Osteocyte (in vitro differentiated cells): Measurements from ENCODE around the gene GLIS1. TPM values are rescaled to one million over a fixed set of nuclear protein-coding genes. Genes with fewer than 3 reads are reported as not detected.

ENCODE experiments used
- DNase-seq: peaks from one replicate; pipeline ENCODE4 v3.0.0; 2021; ENCODE audit warnings: mixed read lengths; ENCODE audit not compliant: unreplicated experiment; ENCODE audit errors: extremely low spot score
- H3K27ac Mint-ChIP-seq: one replicate; pipeline ENCODE4 v1.8.0; 2021; ENCODE audit warnings: mild to moderate bottlenecking, mixed read lengths; ENCODE audit not compliant: unreplicated experiment
- H3K27me3 Mint-ChIP-seq: one replicate; pipeline ENCODE4 v1.8.0; 2021; ENCODE audit warnings: mixed read lengths; ENCODE audit not compliant: unreplicated experiment
- H3K36me3 Mint-ChIP-seq: one replicate; pipeline ENCODE4 v1.8.0; 2021; ENCODE audit warnings: mixed read lengths; ENCODE audit not compliant: unreplicated experiment
- H3K4me1 Mint-ChIP-seq: one replicate; pipeline ENCODE4 v1.8.0; 2021; ENCODE audit warnings: mixed read lengths; ENCODE audit not compliant: unreplicated experiment
- H3K4me3 Mint-ChIP-seq: one replicate; pipeline ENCODE4 v1.8.0; 2021; ENCODE audit warnings: mild to moderate bottlenecking, moderate library complexity, mixed read lengths; ENCODE audit not compliant: unreplicated experiment
- H3K9me3 Mint-ChIP-seq: one replicate; pipeline ENCODE4 v1.8.0; 2021; ENCODE audit warnings: mixed read lengths; ENCODE audit not compliant: unreplicated experiment
- CTCF ChIP-seq: fragments of 200-600 bp; sonication (generic); IDR thresholded peaks from 2 replicates; pipeline ENCODE4 v1.5.0; 2021; ENCODE audit warnings: antibody characterized with exemption, mild to moderate bottlenecking, moderate library complexity
- total RNA-seq: library from RNA; stranded (reverse); gene quantifications from 2 replicates; pipeline ENCODE4 v1.2.1, GENCODE V29; 2021

Gene GLIS1
- total RNA-seq, 1 donor from 2014 or later, result 38.3 TPM

GRCh38 chr1:53559854-53560580 is 178.9 kb downstream of the GLIS1 start:
- Mint-ChIP-seq H3K36me3 (peaks cover 7% of the 10 kb centered on the region), H3K27me3 (no peaks in the 10 kb centered on the region), H3K4me3 (no peak overlapping the region), H3K9me3 (no peaks in the 10 kb centered on the region), H3K4me1 (peaks cover 20% of the 10 kb centered on the region), H3K27ac (peak overlapping the region; percentile 42)
- TF ChIP-seq CTCF, result no peak
- no peak for DNase-seq

GRCh38 chr1:53559391-53559815 is 179.6 kb downstream of the GLIS1 start:
- peaks cover 7% of the 10 kb centered on the region for H3K36me3 Mint-ChIP-seq
- H3K9me3 Mint-ChIP-seq, result no peaks in the 10 kb centered on the region
- DNase-seq, result no peak
- no peak overlapping the region for H3K27ac Mint-ChIP-seq
- no peak overlapping the region for H3K4me3 Mint-ChIP-seq
- TF ChIP-seq CTCF, result no peak
- peaks cover 20% of the 10 kb centered on the region for H3K4me1 Mint-ChIP-seq
- no peaks in the 10 kb centered on the region for H3K27me3 Mint-ChIP-seq

- no peak overlapping the region for H3K27ac Mint-ChIP-seq
- peaks cover 20% of the 10 kb centered on the region for H3K4me1 Mint-ChIP-seq
- H3K4me3 Mint-ChIP-seq, result no peak overlapping the region
- TF ChIP-seq CTCF, result no peak
- H3K36me3 Mint-ChIP-seq, result peaks cover 7% of the 10 kb centered on the region
- no peaks in the 10 kb centered on the region for H3K9me3 Mint-ChIP-seq
- no peak for DNase-seq
- no peaks in the 10 kb centered on the region for H3K27me3 Mint-ChIP-seq
Measured at GRCh38 chr1:53558739-53559315, 180.1 kb downstream of the GLIS1 start.

GRCh38 chr1:53557830-53558738 is 180.9 kb downstream of the GLIS1 start:
- DNase-seq, result no peak
- peaks cover 13% of the 10 kb centered on the region for H3K36me3 Mint-ChIP-seq
- H3K9me3 Mint-ChIP-seq, result no peaks in the 10 kb centered on the region
- TF ChIP-seq CTCF, result no peak
- no peak overlapping the region for H3K27ac Mint-ChIP-seq
- H3K27me3 Mint-ChIP-seq, result no peaks in the 10 kb centered on the region
- H3K4me1 Mint-ChIP-seq, result peaks cover 26% of the 10 kb centered on the region
- no peak overlapping the region for H3K4me3 Mint-ChIP-seq

GRCh38 chr1:53557369-53557768 is 181.6 kb downstream of the GLIS1 start:
- Mint-ChIP-seq H3K4me1 (peaks cover 31% of the 10 kb centered on the region), H3K27me3 (no peaks in the 10 kb centered on the region), H3K9me3 (no peaks in the 10 kb centered on the region), H3K27ac (no peak overlapping the region), H3K4me3 (no peak overlapping the region), H3K36me3 (peaks cover 13% of the 10 kb centered on the region)
- no peak for TF ChIP-seq CTCF
- DNase-seq, result no peak
